Vagina (tissue), 2 donors: ENCODE results near the gene ERN1.

Experiments used
- CTCF ChIP-seq, 3 experiments: fragments of 450-650 bp in 2 of 3; fragments of 200-600 bp in 1 of 3; sonication (generic) in 1 of 3; IDR thresholded peaks; one replicate each; pipeline ENCODE4 v1.5.1; 2017 to 2019; ENCODE audit warnings: antibody characterized with exemption in 3 of 3, mild to moderate bottlenecking in 2 of 3, moderate library complexity in 2 of 3
- POLR2A ChIP-seq, 2 donors: fragments of 450-650 bp; IDR thresholded peaks; one replicate each; pipeline ENCODE4 v1.6.1; 2017; ENCODE audit warnings: antibody characterized with exemption in 2 of 2, mild to moderate bottlenecking in 2 of 2, moderate library complexity in 2 of 2
- POLR2AphosphoS5 ChIP-seq, 2 donors: sonication (generic); formaldehyde crosslinking; IDR thresholded peaks; one replicate each; pipeline ENCODE4 v1.9.0; 2017; ENCODE audit warnings: antibody characterized with exemption in 2 of 2, mild to moderate bottlenecking in 2 of 2, low read depth in 1 of 2; ENCODE audit not compliant: insufficient read depth in 1 of 2

- TF ChIP-seq CTCF (IDR thresholded peaks at IDR 0.05) (no peak), POLR2A (IDR thresholded peaks at IDR 0.05) (no peak), POLR2AphosphoS5 (IDR thresholded peaks at IDR 0.05; ENCODE audit: insufficient read depth in 1 of 2, low read depth in 1 of 2) (no peak)
Measured at GRCh38 chr17:64154717-64155116, 24.8 kb upstream of the ERN1 start.
